Right cardiac atrium (tissue), 5 donors: ENCODE measurements around the gene CCDC28A. TPM values are rescaled to one million over a fixed set of nuclear protein-coding genes. Genes with fewer than 3 reads are reported as not detected.

Experiments used
- ATAC-seq, 2 donors: fragments of 200-7000 bp; cut with Tn5 transposase; one replicate each; pipeline versions ENCODE4 v1.8.0 to v1.9.1; 2020; ENCODE audit warnings: moderate library complexity in 2 of 2, mild to moderate bottlenecking in 1 of 2
- DNase-seq, 3 donors: peaks; one replicate each; pipeline ENCODE4 v3.0.0-alpha.2; 2020
- H3K27ac ChIP-seq: one replicate; pipeline ENCODE4 v1.5.1; 2013; ENCODE audit warnings: mild to moderate bottlenecking, low read length, control low read depth, moderate library complexity
- H3K27me3 ChIP-seq: one replicate; pipeline ENCODE4 v1.6.1; 2013; ENCODE audit not compliant: control insufficient read depth, insufficient read depth
- H3K4me1 ChIP-seq: one replicate; pipeline ENCODE4 v1.6.1; 2013; ENCODE audit warnings: low read length; ENCODE audit not compliant: control insufficient read depth, insufficient read depth
- H3K4me3 ChIP-seq: one replicate; pipeline ENCODE4 v1.5.1; 2013; ENCODE audit warnings: low read length, control low read depth
- H3K9me3 ChIP-seq: one replicate; pipeline ENCODE4 v1.6.1; 2013; ENCODE audit warnings: low read length; ENCODE audit not compliant: control insufficient read depth
- WGBS: extraction: QIAGEN DNeasy Blood & Tissue Kit; methylation state at CpG from one replicate; pipeline ENCODE4 v1.1.7; 2013; 5-methylcytosine and 5-hydroxymethylcytosine counted together
- intact Hi-C, 4 donors: fragments of 100-400 bp; cut with DNase I; formaldehyde crosslinking; loops; one replicate each; pipeline versions ENCODE4 v1.11.0 to v1.14.0; 2022 to 2023
- polyA plus RNA-seq: library from polyadenylated mRNA; stranded (reverse); fragments of 200-250 nt; gene quantifications from one replicate; pipeline ENCODE4 v1.2.3, GENCODE V29; 2013
- total RNA-seq, 4 donors: library from RNA; stranded (reverse); fragmentation: NEBNext Ultra II Directional; extraction: Animal tissue kit (Norgen Biotek cat#: 25700); gene quantifications; one replicate each; pipeline ENCODE4 v1.2.1, GENCODE V29; 2021
- donor health status: healthy with polysubstance abuse.
- donor health status: DM: no; HTN: yes; CAD: no.
- donor health status: DM: no; HTN: no; CAD: no.
- donor health status: DM: no; HTN: yes; CAD: no; lungs with severe emphysema.
- donor health status: DM: yes; HTN: yes; CAD: no.

CCDC28A gene
- total and polyA plus RNA-seq, 5 donors: 6.7 to 13.4 (median 9.9) TPM

DNA sequence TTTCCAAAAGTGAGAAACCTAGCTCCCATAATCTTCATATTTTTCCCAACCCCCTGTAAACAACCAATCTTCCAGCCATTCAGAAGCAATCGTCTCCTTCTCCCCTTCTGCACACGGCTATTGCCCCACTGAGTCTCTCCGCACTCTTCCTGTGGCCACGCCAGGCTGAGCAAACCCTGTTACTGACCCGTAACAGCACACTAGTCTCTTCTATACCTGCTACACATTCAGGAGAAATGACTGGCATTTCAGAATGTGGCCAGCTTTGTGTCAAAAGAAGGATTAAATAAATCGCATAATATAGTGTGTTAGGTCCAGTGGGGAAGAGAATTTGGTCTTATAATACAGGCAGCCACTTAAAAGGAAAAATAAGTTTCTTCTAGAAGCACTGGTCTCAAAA is 63.7 kb downstream of the CCDC28A start:
- 95% methylated on average over 6 of the region's 6 CpGs for WGBS
- no peaks in the 10 kb centered on the region for H3K9me3 ChIP-seq
- DNase-seq (no peak), ATAC-seq (no peak)
- peaks cover 3% of the 10 kb centered on the region for H3K4me1 ChIP-seq
- no peak overlapping the region for H3K4me3 ChIP-seq
- H3K27me3 ChIP-seq: no peaks in the 10 kb centered on the region
- no peak overlapping the region for H3K27ac ChIP-seq
- intact Hi-C loops: no loop called here

Other genes starting within 250 kb of the CCDC28A start
- gene ECT2L, start 22.3 kb downstream of the CCDC28A start, total RNA-seq: 1 to 10 TPM in 2 of 4 donors, under 1 TPM in 2; 0.41 to 2.8 (median 0.75) TPM
- gene ECT2L, start 22.3 kb downstream of the CCDC28A start, polyA plus RNA-seq: 0.23 TPM
- gene REPS1, start 214.5 kb downstream of the CCDC28A start, total RNA-seq: 10 to 100 TPM; 35.3 to 40.9 (median 37.3) TPM
- 18.1 TPM for gene REPS1, start 214.5 kb downstream of the CCDC28A start, polyA plus RNA-seq